Testis (tissue), 2 donors: ENCODE data around the gene MAML2.

Experiments
- CTCF ChIP-seq, 3 experiments: fragments of 450-650 bp in 2 of 3; fragments of 200-600 bp in 1 of 3; sonication (generic) in 1 of 3; IDR thresholded peaks; one replicate each; pipeline ENCODE4 v1.5.1; 2016 to 2019; ENCODE audit warnings: antibody characterized with exemption in 3 of 3, mild to moderate bottlenecking in 2 of 3, moderate library complexity in 1 of 3
- POLR2A ChIP-seq: fragments of 450-650 bp; IDR thresholded peaks from one replicate; pipeline ENCODE4 v1.6.1; 2017; ENCODE audit warnings: antibody characterized with exemption, mild to moderate bottlenecking, moderate library complexity

- TF ChIP-seq CTCF (IDR thresholded peaks at IDR 0.05) = no peak
- no peak for TF ChIP-seq POLR2A
Observed at GRCh38 chr11:96259134-96259830, 83.7 kb downstream of the MAML2 start.
